Pancreas (tissue), 10 donors: Measurements from ENCODE around the gene TRIM4. TPM values are rescaled to one million over a fixed set of nuclear protein-coding genes. Genes with fewer than 3 reads are reported as not detected.

ENCODE experiments used
- ATAC-seq, 4 donors: fragments of 200-7000 bp; cut with Tn5 transposase; one replicate each; pipeline versions ENCODE4 v1.8.0 to v1.9.1; 2020; ENCODE audit warnings: mild to moderate bottlenecking in 4 of 4, moderate library complexity in 4 of 4
- DNase-seq, 6 donors: peaks; one replicate each; pipeline ENCODE4 v3.0.0-alpha.2; 2020
- FAIRE-seq: peaks from 2 replicates; lab custom pipeline; 2012; peaks lifted over from hg19 to GRCh38; lab: Jason Lieb, UNC
- H3K27ac ChIP-seq, 4 donors: fragments of 200-600 bp; sonication (generic); 1 replicate in 3 of 4; 2 replicates in 1 of 4; pipeline versions ENCODE4 v1.5.0 to v1.8.0; 2020
- H3K27me3 ChIP-seq, 4 donors: fragments of 200-600 bp; one replicate each; pipeline ENCODE4 v1.8.0; 2021
- H3K36me3 ChIP-seq, 3 donors: fragments of 200-600 bp; sonication (generic) in 1 of 3; one replicate each; pipeline versions ENCODE4 v1.5.0 to v1.8.0; 2020 to 2021
- H3K4me1 ChIP-seq, 3 donors: fragments of 200-600 bp; one replicate each; pipeline ENCODE4 v1.8.0; 2021
- H3K4me3 ChIP-seq, 4 donors: fragments of 200-600 bp; sonication (generic) in 2 of 4; one replicate each; pipeline versions ENCODE4 v1.5.0 to v1.8.0; 2020 to 2021
- H3K9me3 ChIP-seq, 4 donors: fragments of 200-600 bp; one replicate each; pipeline ENCODE4 v1.8.0; 2021
- WGBS, 2 donors: extraction: QIAGEN DNeasy Blood & Tissue Kit; methylation state at CpG; one replicate each; pipeline ENCODE4 v1.1.7; 2013; 5-methylcytosine and 5-hydroxymethylcytosine counted together
- intact Hi-C, 3 donors: fragments of 100-400 bp; cut with DNase I; formaldehyde crosslinking; loops; one replicate each; pipeline versions ENCODE4 v1.11.1 to v1.14.2; 2022
- polyA plus RNA-seq, 2 donors: library from polyadenylated mRNA; stranded (reverse); fragments of 200-250 nt; gene quantifications; one replicate each; pipeline ENCODE4 v1.2.3, GENCODE V29; 2013
- total RNA-seq, 6 donors: library from RNA; stranded (reverse); fragmentation: NEBNext Ultra II Directional in 4 of 6; extraction: Animal tissue kit (Norgen Biotek cat#: 25700) in 4 of 6; gene quantifications; one replicate each; pipeline versions ENCODE4 v1.2.1 to v1.2.4, GENCODE V29; 2021 to 2023
- TF ChIP-seq, protein P1 (sequence below), 4 donors: fragments of 200-600 bp; sonication (generic) in 3 of 4; IDR thresholded peaks; one replicate each; pipeline versions ENCODE4 v1.5.0 to v1.8.0; 2021; ENCODE audit warnings: antibody characterized with exemption in 4 of 4
- donor health status: healthy with polysubstance abuse.
- donor health status: DM: no; HTN: no; CAD: no; lungs with moderate emphysema.
- donor health status: DM: no; HTN: no; CAD: no.
- donor health status: control.
- donor health status: control.
- donor health status: Bipolar disorder and iron deficiency.
- donor health status: DM: yes; HTN: yes; CAD: no.
- donor health status: DM: no; HTN: no; CAD: no.
- donor health status: DM: no; HTN: no; CAD: no.
- donor health status: DM: yes; HTN: yes; CAD: no.

TRIM4 gene
- total and polyA plus RNA-seq, 8 donors, result 9.4 to 18.6 (median 15.7) TPM

DNA sequence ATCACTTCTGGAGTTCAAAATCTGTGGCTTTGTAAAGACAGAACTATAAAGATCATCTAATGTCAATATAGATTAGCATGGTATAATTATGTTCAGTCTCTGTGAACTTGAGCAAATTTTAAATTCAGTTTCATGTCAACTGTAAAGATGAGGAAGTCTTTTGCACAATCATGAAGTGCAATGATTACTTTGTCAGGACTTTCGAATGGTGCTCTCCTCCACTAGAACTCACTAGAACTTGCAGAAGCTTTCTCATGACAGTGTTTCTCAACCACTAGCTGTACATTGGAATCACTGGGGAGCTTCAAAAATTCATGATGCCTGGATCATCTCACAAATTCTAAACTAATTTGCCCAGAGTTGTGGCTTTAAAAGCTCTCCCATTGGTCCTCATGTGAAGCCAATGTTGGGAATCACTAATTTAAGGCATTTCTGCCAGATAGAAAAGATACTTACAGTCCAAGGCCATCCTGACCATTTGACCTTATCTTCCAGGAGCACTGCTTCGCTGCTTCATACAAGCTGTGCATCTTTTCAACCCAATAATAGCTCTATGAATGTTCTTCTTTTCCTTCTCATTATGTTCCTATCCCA lies 55.4 kb downstream of the TRIM4 start:
- H3K36me3 ChIP-seq, result no peaks in the 10 kb centered on the region
- no peaks in the 10 kb centered on the region for H3K9me3 ChIP-seq
- H3K4me3 ChIP-seq, result no peak overlapping the region
- intact Hi-C loops, result no loop called here
- H3K27ac ChIP-seq, result no peak overlapping the region
- ATAC-seq (no peak), FAIRE-seq (no peak), DNase-seq (no peak)
- TF ChIP-seq, protein P1, sequence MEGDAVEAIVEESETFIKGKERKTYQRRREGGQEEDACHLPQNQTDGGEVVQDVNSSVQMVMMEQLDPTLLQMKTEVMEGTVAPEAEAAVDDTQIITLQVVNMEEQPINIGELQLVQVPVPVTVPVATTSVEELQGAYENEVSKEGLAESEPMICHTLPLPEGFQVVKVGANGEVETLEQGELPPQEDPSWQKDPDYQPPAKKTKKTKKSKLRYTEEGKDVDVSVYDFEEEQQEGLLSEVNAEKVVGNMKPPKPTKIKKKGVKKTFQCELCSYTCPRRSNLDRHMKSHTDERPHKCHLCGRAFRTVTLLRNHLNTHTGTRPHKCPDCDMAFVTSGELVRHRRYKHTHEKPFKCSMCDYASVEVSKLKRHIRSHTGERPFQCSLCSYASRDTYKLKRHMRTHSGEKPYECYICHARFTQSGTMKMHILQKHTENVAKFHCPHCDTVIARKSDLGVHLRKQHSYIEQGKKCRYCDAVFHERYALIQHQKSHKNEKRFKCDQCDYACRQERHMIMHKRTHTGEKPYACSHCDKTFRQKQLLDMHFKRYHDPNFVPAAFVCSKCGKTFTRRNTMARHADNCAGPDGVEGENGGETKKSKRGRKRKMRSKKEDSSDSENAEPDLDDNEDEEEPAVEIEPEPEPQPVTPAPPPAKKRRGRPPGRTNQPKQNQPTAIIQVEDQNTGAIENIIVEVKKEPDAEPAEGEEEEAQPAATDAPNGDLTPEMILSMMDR (IDR thresholded peaks at IDR 0.05), result no peak
- no peaks in the 10 kb centered on the region for H3K4me1 ChIP-seq
- 59 to 65% methylated on average over 2 of the region's 2 CpGs for WGBS, 2 donors
- no peaks in the 10 kb centered on the region for H3K27me3 ChIP-seq

DNA sequence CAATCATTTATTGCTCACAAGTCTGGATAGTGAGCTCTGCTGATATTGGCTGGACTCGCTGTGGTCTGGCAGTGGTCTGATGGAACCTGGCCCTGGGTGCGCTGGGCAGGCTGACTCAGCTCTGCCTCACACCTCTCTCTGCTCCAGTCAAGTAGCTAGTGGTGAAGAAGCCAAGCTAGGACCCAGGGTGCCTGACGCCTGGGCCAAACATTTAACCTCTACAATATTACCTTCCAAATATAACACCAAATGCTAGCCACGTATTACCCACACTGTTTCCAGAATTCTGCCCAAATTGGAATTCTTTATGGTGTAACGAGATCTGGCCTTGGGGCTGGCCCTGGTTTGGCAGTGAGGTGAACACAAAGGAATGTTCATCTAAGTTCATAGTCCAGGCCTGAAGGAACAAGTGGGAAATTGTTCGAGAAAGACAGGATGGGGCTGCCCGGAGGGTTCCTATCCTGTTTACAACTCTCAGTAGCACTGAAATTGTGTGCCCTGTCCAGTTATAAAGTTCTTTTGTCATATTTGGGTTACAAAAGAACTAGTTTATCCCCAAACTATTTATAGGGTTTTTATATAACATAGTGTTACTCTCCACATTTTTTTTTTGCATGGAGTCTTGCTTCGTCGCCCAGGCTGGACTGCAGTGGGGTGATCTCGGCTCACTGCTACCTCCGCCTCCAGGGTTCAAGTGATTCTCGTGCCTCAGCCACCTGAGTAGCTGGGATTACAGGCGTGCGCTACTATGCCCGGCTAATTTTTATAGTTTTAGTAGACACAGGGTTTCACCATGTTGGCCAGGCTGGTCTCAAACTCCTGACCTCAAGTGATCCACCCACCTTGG lies 58.8 kb downstream of the TRIM4 start:
- TF ChIP-seq, protein P1 (IDR thresholded peaks at IDR 0.05), result no peak
- intact Hi-C loops, result no loop called here
- ATAC-seq (peak; percentile 71 to 95 (median 84)), FAIRE-seq (no peak), DNase-seq (peak in 4 of 6 donors; percentile 13 to 43 (median 33))
- Histone ChIP-seq H3K4me1 (no peaks in the 10 kb centered on the region), H3K36me3 (no peaks in the 10 kb centered on the region), H3K27ac (peak overlapping the region; percentile 13 to 42 (median 31)), H3K9me3 (no peaks in the 10 kb centered on the region), H3K4me3 (no peak overlapping the region), H3K27me3 (no peaks in the 10 kb centered on the region)
- WGBS, 2 donors, result 72 to 73% methylated on average over 15 of the region's 15 CpGs

DNA sequence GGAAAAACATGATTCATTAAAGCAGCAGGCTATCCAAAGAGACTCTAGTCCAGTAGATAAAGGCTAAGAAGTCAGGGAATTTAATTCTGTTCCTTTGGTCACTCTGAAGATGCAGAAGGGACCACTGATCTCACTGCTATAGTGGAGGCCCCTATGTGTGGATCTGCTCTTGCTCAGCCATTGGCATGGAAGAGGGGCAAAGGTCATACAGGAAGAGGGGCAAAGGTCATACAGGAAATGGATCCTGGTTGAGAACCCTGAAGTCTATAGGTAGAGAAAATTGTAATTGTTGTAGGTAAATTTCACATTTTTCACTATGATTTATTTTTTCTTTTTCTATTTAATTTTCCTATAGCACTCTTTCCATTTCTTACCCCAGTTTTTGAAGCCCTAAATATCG lies 64.1 kb downstream of the TRIM4 start:
- Histone ChIP-seq H3K4me3 (no peak overlapping the region), H3K27me3 (no peaks in the 10 kb centered on the region), H3K4me1 (no peaks in the 10 kb centered on the region), H3K36me3 (no peaks in the 10 kb centered on the region), H3K9me3 (no peaks in the 10 kb centered on the region), H3K27ac (no peak overlapping the region)
- intact Hi-C loops, result no loop called here
- FAIRE-seq (no peak), DNase-seq (no peak), ATAC-seq (no peak)
- TF ChIP-seq, protein P1 (IDR thresholded peaks at IDR 0.05), result no peak
- 79 to 83% methylated on average over 1 of the region's 1 CpG for WGBS, 2 donors

DNA sequence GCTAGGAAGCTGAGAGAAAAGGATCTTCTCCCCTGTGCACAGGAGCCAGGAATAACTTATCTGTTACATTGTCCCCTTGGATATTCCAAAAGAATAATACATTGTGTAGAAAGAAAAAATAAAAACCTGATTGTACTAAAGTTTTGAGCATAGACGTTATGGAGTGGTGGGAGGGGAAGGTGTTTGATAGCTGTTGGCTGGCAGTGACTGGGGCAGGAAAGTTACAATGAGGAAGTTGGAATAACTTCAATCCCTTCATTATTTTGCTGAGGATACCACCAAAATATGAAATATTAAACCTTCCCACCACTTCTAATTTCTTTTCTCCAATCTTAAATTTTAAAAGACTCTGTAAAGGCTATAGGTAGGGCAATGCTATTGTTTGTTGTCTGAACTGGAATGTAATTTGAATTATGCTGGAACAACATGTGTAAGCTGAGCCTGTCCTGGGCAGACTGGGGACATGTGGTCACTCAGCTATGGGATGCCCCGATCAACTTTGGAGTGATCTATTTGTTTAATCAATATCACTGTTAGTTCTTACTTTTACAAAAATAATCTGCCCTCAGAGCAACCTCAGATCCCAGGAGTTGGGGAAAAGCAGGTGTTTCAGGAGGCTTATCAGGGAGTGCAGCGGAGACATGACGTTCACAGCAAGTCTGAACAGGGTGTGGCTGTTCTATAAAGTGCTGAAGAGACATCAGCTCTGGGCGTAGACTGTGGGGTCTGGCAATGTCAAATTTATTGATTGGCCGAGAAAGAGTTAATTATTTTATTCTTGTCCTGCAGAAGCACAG lies 70.7 kb downstream of the TRIM4 start:
- intact Hi-C loops, result no loop called here
- ATAC-seq, result no peak
- DNase-seq, result no peak
- WGBS, 2 donors, result 55 to 57% methylated on average over 6 of the region's 6 CpGs
- H3K27ac ChIP-seq, result no peak overlapping the region
- H3K9me3 ChIP-seq, result no peaks in the 10 kb centered on the region
- FAIRE-seq, result no peak
- H3K27me3 ChIP-seq, result no peaks in the 10 kb centered on the region
- H3K4me3 ChIP-seq, result no peak overlapping the region
- TF ChIP-seq, protein P1 (IDR thresholded peaks at IDR 0.05), result no peak
- no peaks in the 10 kb centered on the region for H3K36me3 ChIP-seq
- H3K4me1 ChIP-seq, result no peaks in the 10 kb centered on the region
